Spleen (tissue), 7 donors: ENCODE measurements around the gene AKAP7.

Experiments
- CTCF ChIP-seq, 11 experiments: fragments of 200-600 bp in 7 of 11; fragments of 450-650 bp in 4 of 11; sonication (generic) in 4 of 11; IDR thresholded peaks in 8 of 11; conservative IDR thresholded peaks in 3 of 11; 1 replicate in 7 of 11; 2 replicates in 4 of 11; pipeline versions ENCODE4 v1.4.0 to v1.8.0; 2016 to 2021; ENCODE audit warnings: antibody characterized with exemption in 11 of 11, inconsistent platforms in 4 of 11, mild to moderate bottlenecking in 1 of 11
- POLR2A ChIP-seq, 3 donors: fragments of 450-650 bp; IDR thresholded peaks; one replicate each; pipeline ENCODE4 v1.5.1; 2017; ENCODE audit warnings: antibody characterized with exemption in 3 of 3, mild to moderate bottlenecking in 1 of 3
- POLR2AphosphoS5 ChIP-seq, 3 donors: sonication (generic); formaldehyde crosslinking; IDR thresholded peaks; one replicate each; pipeline ENCODE4 v1.5.1; 2017; ENCODE audit warnings: antibody characterized with exemption in 3 of 3
- donor health status: DM: no; HTN: no; CAD: no; lungs with moderate emphysema.
- donor health status: DM: no; HTN: no; CAD: no.
- donor health status: DM: no; HTN: no; CAD: no.

- TF ChIP-seq CTCF (IDR thresholded peaks at IDR 0.05 in 8 of 11, conservative IDR thresholded peaks at IDR 0.05 in 3 of 11) (no peak), POLR2A (IDR thresholded peaks at IDR 0.05) (no peak), POLR2AphosphoS5 (IDR thresholded peaks at IDR 0.05) (no peak)
These were observed 28.6 kb downstream of the AKAP7 start for GRCh38 chr6:131163886-131164285.
